ENCODE measurements around the gene PIGU.

- TF ChIP-seq CTCF (IDR thresholded peaks at IDR 0.05) (no peak), POLR2A (IDR thresholded peaks at IDR 0.05) (no peak)
Observed at GRCh38 chr20:34647737-34648136, 29.2 kb downstream of the PIGU start.

Measured in lower leg skin (tissue), 3 donors.